ENCODE results near the gene ACSL4.
"Not testable (repeated sequence)": the region's sequence is repeated elsewhere in the genome, so short reads cannot be mapped to it uniquely, and the experiment has no call there.

The ACSL4 gene

GRCh38 chrX:109732807-109733612 lies at the start of gene ACSL4:
TSS of gene ACSL4 (minus strand) at chrX:109733257. CDS start at chrX:109683363, 49,894 bp downstream.
- DNase-seq, result peak; percentile 59

- no peak for DNase-seq
Observed at GRCh38 chrX:109777749-109778148, 44.7 kb upstream of the ACSL4 start.

DNA sequence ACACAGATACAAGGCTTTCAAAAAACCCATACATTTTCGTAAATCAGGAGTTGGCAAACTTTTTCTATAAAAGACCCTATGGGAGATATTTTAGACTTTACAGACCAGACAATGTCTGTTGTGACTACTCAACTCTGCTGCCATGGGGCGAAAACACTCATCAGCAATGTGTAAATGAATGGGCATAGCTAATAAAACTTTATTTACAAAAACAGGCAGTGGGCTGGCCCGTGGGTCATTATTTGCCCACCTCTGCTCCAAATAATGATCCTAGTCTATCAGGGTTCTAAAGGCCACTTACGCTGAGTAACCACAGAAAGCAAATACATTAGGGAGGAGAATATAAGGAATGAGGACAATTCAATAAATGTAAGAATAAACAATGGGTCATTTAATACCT lies 43.9 kb upstream of the ACSL4 start:
- no peak for DNase-seq

DNA sequence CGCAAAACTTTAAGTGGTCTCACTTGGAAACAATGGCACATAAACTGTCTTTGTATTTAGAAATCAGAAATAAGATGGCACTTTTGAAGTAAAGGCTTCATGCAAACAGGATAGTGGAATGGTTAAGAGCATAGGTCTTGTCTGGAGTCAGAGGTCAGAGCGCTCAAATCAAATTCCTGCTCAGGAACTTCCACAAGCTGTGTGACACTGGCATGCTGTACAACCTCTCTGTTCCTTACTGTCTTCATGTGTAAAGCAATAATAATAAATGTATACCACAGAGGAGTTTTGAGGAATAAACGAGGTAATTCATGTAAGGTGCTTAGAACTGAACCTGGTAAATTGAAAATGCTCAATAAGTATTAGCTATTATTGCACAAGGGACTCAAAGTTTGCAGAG lies 43.4 kb upstream of the ACSL4 start:
- DNase-seq, result no peak

GRCh38 chrX:109775386-109775785 lies 42.3 kb upstream of the ACSL4 start:
- DNase-seq, result no peak

DNA sequence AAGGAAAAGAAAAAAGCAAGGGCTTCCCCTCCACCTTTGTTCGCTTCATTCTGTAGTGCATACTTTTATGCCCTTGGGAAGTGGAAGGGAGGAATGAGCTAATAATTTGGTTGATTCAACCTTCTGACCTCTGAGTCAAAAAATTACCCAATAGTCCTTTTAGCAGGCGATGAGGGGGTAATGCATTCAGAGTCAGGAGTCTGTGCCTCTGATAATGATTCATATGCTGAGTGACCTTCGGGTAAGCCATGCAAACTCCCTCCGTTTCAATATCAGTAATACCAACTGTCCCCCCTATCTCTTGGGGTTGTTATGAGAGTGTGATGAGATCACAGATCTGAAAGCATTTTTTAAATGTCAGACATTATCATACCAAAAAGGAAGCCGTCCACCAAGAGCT lies 41.6 kb upstream of the ACSL4 start:
- no peak for DNase-seq

DNA sequence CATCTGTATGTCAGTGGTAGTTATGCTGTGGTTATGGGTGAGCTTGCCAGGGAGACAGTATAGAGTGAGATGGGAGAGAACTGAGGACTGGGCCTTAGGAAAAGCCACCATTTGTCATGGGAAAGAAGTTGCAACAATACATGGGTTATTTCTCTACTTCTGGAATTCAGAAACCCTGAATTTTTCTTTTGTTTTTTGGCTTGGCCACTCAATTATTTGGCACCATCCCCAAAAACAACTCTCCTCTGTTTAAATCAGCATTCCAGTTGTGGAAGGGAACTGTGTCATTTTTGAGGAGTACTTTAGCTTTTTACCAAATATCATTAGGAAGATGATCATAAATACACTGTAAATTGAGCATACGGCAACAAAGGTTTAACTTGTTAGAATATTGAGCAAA lies 41.1 kb upstream of the ACSL4 start:
- DNase-seq, result no peak

GRCh38 chrX:109773374-109773773 lies 40.3 kb upstream of the ACSL4 start:
- no peak for DNase-seq

DNA sequence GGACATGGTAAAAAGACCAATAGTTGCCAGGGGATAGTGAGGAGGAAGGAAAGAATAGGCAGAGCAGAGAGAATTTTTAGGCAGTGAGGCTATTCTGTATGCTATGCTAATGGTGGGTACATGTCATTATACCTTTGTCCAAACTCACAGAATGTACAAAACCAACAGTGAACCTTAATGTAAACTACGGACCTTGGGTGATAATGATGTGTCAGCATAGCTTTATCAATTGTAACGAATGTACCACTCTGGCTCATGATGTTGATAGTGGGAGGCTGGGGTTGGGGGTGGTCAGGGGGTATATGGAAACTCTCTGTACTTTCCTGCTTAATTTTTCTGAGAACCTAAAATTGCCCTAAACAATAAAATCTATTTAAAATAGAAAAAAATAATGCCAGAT lies 37.7 kb upstream of the ACSL4 start:
- DNase-seq, result no peak

DNA sequence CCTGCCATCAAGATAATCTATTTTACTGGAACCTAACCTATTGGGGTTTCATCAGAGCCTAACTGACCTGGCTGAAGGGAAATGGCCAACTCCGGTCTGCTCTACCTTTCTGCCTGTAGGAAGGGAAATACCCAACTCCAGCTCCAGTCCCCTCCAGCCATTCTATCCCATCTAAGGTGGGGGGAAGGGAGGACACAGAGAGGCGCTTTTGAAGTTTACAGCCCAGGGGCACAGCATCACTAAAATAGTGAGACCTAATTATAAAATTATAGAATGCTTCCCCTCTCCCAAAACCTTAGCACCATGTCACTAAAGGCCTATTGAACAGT lies 27.8 kb upstream of the ACSL4 start:
- DNase-seq, result no peak

GRCh38 chrX:109760209-109760921 lies 27.3 kb upstream of the ACSL4 start:
- DNase-seq, result no peak

DNA sequence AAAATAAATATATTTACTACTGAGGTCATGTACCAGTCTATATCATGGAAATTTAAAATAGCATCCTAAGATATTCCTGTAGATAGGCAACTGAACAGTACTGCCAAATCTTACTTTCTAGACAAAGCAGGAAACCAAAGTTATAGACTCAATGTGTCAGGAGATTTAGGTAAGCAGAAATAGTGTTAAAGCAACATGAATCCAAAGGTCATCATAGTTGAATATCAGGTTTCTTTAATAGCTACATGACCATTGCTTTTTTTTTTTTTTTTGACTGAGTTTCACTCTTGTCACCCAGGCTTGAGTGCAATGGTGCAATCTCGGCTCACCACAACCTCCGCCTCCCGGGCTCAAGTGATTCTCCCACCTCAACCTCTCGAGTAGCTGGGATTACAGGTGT lies 20.2 kb upstream of the ACSL4 start:
- DNase-seq, result no peak

GRCh38 chrX:109751698-109752097 lies 18.6 kb upstream of the ACSL4 start:
- no peak for DNase-seq

DNA sequence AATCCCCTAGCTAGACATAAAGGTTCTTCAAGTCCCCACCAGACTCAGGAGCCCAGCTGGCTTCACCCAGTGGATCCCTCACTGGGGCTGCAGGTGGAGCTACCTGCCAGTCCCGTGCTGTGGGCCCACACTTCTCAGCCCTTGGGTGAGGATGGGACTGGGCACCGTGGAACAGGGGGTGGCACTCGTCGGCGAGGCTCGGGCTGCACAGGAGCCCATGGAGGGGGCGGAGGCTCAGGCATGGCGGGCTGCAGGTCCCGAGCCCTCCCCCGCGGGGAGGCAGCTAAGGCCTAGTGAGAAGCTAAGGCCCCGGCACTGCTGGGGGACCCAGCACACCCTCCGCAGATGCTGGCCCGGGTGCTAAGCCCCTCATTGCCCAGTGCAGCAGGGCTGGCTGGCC lies 16.1 kb upstream of the ACSL4 start:
- no peak for DNase-seq

- no peak for DNase-seq
Observed at GRCh38 chrX:109747681-109748080, 14.6 kb upstream of the ACSL4 start.

GRCh38 chrX:109742722-109743121 lies 9.7 kb upstream of the ACSL4 start:
- DNase-seq, result no peak

GRCh38 chrX:109740896-109741295 lies 7.8 kb upstream of the ACSL4 start:
- not testable (repeated sequence) for DNase-seq

DNA sequence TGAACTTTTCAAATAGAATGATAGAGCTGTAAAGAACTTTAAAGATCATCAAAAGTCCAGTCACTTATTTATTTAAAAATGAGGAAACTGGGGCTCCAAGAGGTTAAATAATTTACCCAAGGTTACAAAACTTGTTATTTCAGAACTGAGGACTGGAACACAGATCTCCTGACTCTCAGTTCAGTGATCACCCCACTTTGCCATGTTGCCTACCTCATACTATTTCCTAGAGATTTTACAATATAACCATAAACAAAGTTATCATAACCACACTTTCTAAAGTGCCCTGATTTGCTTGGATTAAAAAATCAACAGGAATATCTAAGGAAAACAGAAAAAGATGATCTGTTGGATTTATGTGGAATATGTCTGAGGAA lies 7.4 kb upstream of the ACSL4 start:
- no peak for DNase-seq

DNA sequence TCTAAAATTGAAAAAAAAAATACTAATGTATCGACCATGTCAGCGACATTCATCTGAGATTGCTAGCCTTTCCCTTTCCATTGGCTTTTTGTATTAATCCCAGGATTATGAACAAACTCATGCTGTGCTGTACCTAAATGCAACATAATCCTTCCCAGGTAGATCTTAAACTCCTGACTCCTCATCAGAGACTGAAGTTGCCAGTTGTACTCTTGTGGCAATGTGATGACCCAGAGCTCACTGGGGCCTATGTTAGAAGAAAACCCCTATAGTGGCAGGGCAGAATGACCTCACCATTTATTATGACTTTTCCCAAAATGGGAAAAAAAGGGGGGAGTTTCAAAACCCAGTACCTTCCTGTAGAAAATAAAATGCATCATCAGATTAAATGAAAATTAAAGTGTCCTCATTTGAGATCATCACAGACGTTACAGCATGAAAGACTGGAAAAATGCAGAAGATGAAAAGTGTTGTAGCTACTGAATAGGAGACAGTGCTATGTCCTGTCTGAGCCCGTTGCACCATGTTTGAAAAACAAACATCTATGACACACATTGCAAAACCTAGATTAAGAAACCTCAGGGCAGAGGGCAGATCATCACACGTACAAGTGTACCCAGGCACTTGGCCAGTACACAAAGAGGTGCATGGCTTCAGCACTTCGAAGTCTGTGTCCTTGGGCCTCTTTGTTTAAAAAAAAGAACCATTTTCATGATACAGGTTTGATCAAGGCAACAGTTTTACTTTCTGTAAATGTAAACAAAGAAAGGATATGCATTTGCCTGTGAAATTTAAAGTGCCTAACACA lies 6.8 kb upstream of the ACSL4 start:
- DNase-seq, result no peak

GRCh38 chrX:109735202-109735744 lies 2.2 kb upstream of the ACSL4 start:
- no peak for DNase-seq

DNA sequence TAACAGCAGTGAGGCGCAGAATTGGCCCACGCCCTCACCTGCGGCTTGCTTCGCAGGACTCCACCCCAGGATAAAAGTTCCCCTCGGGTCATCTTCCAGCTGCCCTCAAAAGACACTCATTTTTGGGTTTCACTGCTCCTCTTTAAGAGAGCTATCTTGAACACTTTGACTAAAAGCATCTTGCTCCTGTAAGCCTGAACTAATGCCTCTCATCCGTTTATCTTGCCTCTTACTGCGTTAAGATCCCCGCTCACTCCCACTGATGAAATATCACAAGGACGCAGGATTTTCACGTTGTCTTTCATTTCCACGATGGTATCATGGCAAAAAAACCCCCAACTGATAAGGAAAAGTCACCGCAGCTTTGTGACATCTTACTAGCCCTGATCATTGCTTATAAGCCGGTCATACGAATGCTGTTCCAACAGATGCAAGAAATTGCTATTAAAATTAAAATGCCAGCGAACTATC lies 591 bp upstream of the ACSL4 start:
- DNase-seq, result no peak

DNA sequence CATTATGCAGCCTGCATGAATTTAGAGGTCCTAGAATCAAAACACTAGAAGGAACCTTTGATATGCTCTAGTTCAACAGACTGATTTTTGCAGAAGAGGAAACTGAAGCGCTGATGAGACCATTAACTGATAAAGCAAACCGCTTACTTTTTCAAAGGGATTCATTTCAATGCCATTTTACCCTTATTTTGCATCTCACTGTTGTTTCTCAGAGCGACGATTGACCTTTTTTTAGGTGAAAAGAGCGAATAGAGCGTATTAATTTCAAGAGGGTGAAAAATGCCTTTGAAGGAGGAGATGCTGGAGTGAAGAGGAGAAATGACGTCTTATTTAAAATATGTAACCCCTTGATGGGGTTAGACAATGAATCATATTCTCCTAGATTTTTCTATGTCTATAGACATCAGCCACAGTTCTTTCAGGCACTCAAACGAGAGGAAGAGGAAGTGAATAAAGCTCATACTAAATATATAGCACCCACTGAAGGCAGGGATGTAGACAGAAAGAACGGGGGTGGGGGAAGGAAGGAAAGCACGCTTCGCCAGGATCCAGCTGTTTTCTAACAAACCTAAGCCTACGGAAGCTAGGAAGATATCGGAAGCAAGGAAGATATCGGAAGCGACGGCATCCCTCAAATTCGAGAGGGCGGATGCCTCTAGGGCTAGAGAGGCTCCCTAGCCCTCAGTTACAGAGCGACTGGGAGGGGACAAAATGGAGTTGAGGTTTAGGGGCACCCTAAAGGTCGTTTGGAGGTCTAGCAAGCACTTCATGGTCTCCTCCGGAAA lies 848 bp downstream of the ACSL4 start:
- no peak for DNase-seq

DNA sequence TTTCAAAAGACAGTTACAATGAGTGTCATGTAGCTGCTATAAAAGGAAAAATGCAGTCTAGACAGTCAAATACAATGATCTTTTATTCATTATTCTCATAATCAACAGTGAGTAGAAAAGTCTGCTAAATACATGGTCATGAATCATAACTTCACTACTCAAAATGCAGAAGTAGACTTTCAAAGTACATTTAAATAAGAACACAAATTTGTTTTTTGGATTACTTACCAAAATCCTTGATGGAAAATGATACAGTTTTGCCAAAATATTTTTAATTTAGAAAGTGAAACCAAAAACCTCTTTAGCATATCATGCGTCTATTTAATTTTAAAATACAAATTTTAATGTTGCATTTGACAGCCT lies 4.9 kb downstream of the ACSL4 start:
- DNase-seq, result no peak
